ENCODE data around the gene RPS6KL1. TPM values are rescaled to one million over a fixed set of nuclear protein-coding genes. Genes with fewer than 3 reads are reported as not detected.

Gene RPS6KL1
- total and polyA plus RNA-seq, 2 experiments from 2014 or later = 5.6 to 6.5 TPM

GRCh38 chr14:74959596-74960180, 36.6 kb upstream of the RPS6KL1 start (continued):
- TF ChIP-seq, protein P1, sequence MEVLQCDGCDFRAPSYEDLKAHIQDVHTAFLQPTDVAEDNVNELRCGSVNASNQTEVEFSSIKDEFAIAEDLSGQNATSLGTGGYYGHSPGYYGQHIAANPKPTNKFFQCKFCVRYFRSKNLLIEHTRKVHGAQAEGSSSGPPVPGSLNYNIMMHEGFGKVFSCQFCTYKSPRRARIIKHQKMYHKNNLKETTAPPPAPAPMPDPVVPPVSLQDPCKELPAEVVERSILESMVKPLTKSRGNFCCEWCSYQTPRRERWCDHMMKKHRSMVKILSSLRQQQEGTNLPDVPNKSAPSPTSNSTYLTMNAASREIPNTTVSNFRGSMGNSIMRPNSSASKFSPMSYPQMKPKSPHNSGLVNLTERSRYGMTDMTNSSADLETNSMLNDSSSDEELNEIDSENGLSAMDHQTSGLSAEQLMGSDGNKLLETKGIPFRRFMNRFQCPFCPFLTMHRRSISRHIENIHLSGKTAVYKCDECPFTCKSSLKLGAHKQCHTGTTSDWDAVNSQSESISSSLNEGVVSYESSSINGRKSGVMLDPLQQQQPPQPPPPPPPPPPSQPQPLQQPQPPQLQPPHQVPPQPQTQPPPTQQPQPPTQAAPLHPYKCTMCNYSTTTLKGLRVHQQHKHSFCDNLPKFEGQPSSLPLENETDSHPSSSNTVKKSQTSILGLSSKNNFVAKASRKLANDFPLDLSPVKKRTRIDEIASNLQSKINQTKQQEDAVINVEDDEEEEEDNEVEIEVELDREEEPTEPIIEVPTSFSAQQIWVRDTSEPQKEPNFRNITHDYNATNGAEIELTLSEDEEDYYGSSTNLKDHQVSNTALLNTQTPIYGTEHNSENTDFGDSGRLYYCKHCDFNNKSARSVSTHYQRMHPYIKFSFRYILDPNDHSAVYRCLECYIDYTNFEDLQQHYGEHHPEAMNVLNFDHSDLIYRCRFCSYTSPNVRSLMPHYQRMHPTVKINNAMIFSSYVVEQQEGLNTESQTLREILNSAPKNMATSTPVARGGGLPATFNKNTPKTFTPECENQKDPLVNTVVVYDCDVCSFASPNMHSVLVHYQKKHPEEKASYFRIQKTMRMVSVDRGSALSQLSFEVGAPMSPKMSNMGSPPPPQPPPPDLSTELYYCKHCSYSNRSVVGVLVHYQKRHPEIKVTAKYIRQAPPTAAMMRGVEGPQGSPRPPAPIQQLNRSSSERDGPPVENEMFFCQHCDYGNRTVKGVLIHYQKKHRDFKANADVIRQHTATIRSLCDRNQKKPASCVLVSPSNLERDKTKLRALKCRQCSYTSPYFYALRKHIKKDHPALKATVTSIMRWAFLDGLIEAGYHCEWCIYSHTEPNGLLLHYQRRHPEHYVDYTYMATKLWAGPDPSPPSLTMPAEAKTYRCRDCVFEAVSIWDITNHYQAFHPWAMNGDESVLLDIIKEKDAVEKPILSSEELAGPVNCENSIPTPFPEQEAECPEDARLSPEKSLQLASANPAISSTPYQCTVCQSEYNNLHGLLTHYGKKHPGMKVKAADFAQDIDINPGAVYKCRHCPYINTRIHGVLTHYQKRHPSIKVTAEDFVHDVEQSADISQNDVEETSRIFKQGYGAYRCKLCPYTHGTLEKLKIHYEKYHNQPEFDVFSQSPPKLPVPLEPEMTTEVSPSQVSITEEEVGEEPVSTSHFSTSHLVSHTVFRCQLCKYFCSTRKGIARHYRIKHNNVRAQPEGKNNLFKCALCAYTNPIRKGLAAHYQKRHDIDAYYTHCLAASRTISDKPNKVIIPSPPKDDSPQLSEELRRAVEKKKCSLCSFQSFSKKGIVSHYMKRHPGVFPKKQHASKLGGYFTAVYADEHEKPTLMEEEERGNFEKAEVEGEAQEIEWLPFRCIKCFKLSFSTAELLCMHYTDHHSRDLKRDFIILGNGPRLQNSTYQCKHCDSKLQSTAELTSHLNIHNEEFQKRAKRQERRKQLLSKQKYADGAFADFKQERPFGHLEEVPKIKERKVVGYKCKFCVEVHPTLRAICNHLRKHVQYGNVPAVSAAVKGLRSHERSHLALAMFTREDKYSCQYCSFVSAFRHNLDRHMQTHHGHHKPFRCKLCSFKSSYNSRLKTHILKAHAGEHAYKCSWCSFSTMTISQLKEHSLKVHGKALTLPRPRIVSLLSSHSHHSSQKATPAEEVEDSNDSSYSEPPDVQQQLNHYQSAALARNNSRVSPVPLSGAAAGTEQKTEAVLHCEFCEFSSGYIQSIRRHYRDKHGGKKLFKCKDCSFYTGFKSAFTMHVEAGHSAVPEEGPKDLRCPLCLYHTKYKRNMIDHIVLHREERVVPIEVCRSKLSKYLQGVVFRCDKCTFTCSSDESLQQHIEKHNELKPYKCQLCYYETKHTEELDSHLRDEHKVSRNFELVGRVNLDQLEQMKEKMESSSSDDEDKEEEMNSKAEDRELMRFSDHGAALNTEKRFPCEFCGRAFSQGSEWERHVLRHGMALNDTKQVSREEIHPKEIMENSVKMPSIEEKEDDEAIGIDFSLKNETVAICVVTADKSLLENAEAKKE (CRISPR knock-in tag; IDR thresholded peaks at IDR 0.05) = no peak
- TF ChIP-seq STAT1 (IDR thresholded peaks at IDR 0.05; ENCODE audit: unreplicated experiment) = no peak
- no peak for TF ChIP-seq EZH2phosphoT487 (IDR thresholded peaks at IDR 0.05; ENCODE audit: unreplicated experiment)
- no peak for TF ChIP-seq ETS1 (IDR thresholded peaks at IDR 0.05)
- no peak for TF ChIP-seq CTCF (conservative IDR thresholded peaks at IDR 0.05; ENCODE audit: low read depth in 2 of 2)
- TF ChIP-seq NANOG (IDR thresholded peaks at IDR 0.05; ENCODE audit: borderline replicate concordance) = no peak
- no peak for TF ChIP-seq JUNB (IDR thresholded peaks at IDR 0.05; ENCODE audit: unreplicated experiment)
